Naive thymus-derived CD4-positive, alpha-beta T cell (primary cell): ENCODE results near the gene ALOXE3. TPM values are rescaled to one million over a fixed set of nuclear protein-coding genes. Genes with fewer than 3 reads are reported as not detected.
A peak's percentile ranks its signal among the peaks of the same experiment; 100 is the strongest.

ENCODE experiments used
- ATAC-seq: fragments of 150-1000 bp; cut with Tn5 transposase; 2 replicates; pipeline ENCODE4 v1.10.0; 2021; ENCODE audit warnings: mild to moderate bottlenecking, moderate library complexity
- CTCF ChIA-PET: fragments of 350-600 bp; sonication (Branson Sonifier 250); formaldehyde crosslinking; loops from one replicate; lab custom pipeline; 2021; ENCODE audit warnings: antibody characterized with exemption; lab: Charles Lee
- POLR2A ChIA-PET: fragments of 350-600 bp; sonication (Branson Sonifier 250); formaldehyde crosslinking; loops from one replicate; lab custom pipeline; 2021; ENCODE audit warnings: antibody characterized with exemption, inconsistent platforms; lab: Charles Lee
- DNase-seq, 9 donors: peaks; one replicate each; pipeline versions ENCODE4 v3.0.0 to v3.0.0-alpha.2; 2020 to 2022; ENCODE audit warnings: mixed read lengths in 1 of 9
- H3K27ac ChIP-seq: one replicate; pipeline ENCODE4 v1.7.0; 2013; ENCODE audit warnings: mild to moderate bottlenecking, low read depth, low read length, moderate library complexity
- H3K27me3 ChIP-seq, 2 donors: one replicate each; pipeline ENCODE4 v1.7.0; 2013; ENCODE audit warnings: low read length in 2 of 2, mild to moderate bottlenecking in 2 of 2, moderate library complexity in 2 of 2; ENCODE audit not compliant: control insufficient read depth in 2 of 2, insufficient read depth in 2 of 2
- H3K36me3 ChIP-seq, 3 experiments: 1 replicate in 2 of 3; 2 replicates in 1 of 3; pipeline ENCODE4 v1.7.0; 2013; ENCODE audit warnings: low read length in 3 of 3, mild to moderate bottlenecking in 3 of 3, moderate library complexity in 1 of 3; ENCODE audit not compliant: insufficient read depth in 3 of 3, control insufficient read depth in 2 of 3
- H3K4me1 ChIP-seq, 2 donors: one replicate each; pipeline ENCODE4 v1.7.0; 2013; ENCODE audit warnings: low read length in 2 of 2, mild to moderate bottlenecking in 2 of 2, moderate library complexity in 1 of 2; ENCODE audit not compliant: control insufficient read depth in 2 of 2, insufficient read depth in 2 of 2
- H3K4me3 ChIP-seq: 2 replicates; pipeline ENCODE4 v1.7.0; 2013; ENCODE audit warnings: mild to moderate bottlenecking, low read length
- H3K9me3 ChIP-seq, 3 experiments: 1 replicate in 2 of 3; 2 replicates in 1 of 3; pipeline ENCODE4 v1.7.0; 2013; ENCODE audit warnings: low read length in 3 of 3; ENCODE audit not compliant: control insufficient read depth in 2 of 3
- H3K27ac Mint-ChIP-seq, 9 donors: one replicate each; pipeline ENCODE4 v1.8.0; 2020 to 2022; ENCODE audit warnings: mixed read lengths in 9 of 9, mild to moderate bottlenecking in 8 of 9, moderate library complexity in 5 of 9, inconsistent platforms in 2 of 9
- H3K27me3 Mint-ChIP-seq, 5 donors: one replicate each; pipeline ENCODE4 v1.8.0; 2021 to 2022; ENCODE audit warnings: mixed read lengths in 5 of 5, mild to moderate bottlenecking in 1 of 5
- H3K36me3 Mint-ChIP-seq, 5 donors: one replicate each; pipeline ENCODE4 v1.8.0; 2020 to 2022; ENCODE audit warnings: mixed read lengths in 5 of 5, mild to moderate bottlenecking in 3 of 5, inconsistent platforms in 1 of 5
- H3K4me1 Mint-ChIP-seq, 7 donors: one replicate each; pipeline ENCODE4 v1.8.0; 2020 to 2022; ENCODE audit warnings: mixed read lengths in 7 of 7, mild to moderate bottlenecking in 3 of 7, inconsistent platforms in 1 of 7
- H3K4me3 Mint-ChIP-seq, 10 donors: one replicate each; pipeline ENCODE4 v1.8.0; 2020 to 2022; ENCODE audit warnings: mild to moderate bottlenecking in 10 of 10, mixed read lengths in 10 of 10, moderate library complexity in 6 of 10, inconsistent platforms in 2 of 10
- H3K9me3 Mint-ChIP-seq, 11 donors: one replicate each; pipeline ENCODE4 v1.8.0; 2020 to 2022; ENCODE audit warnings: mixed read lengths in 11 of 11, mild to moderate bottlenecking in 4 of 11, inconsistent platforms in 1 of 11, moderate library complexity in 1 of 11
- intact Hi-C, 2 donors: fragments of 100-400 bp; cut with micrococcal nuclease; formaldehyde crosslinking; loops; one replicate each; pipeline ENCODE4 v1.15.1; 2023
- polyA plus RNA-seq, 2 donors: library from polyadenylated mRNA; unstranded; fragments of 300-500 nt; fragmentation: Illumina TruSeq; gene quantifications; one replicate each; pipeline ENCODE4 v1.2.3, GENCODE V29; 2021
- total RNA-seq, 6 experiments: library from RNA in 5 of 6; stranded (reverse) in 5 of 6; gene quantifications; 1 replicate in 5 of 6; 2 replicates in 1 of 6; pipeline ENCODE4 v1.2.3 and lab custom pipeline; 2021 to 2026

ALOXE3 gene
- total and polyA plus RNA-seq, 7 experiments from 2014 or later = 0.11 to 1.6 (median 0.75) TPM; not detected in 1

GRCh38 chr17:8152112-8152775 lies 33.9 kb upstream of the ALOXE3 start, which contains the start of gene PER1:
Gene PER1 (minus strand): TSS chr17:8152404. CDS start chr17:8150706, 1,698 bp downstream.
- Histone ChIP-seq H3K36me3 (peaks cover 18 to 39% (median 28%) of the 10 kb centered on the region in 3 experiments), H3K27me3 (no peaks in the 10 kb centered on the region), H3K27ac (peak within 1 kb of the TSS; percentile 95), H3K9me3 (no peaks in the 10 kb centered on the region), H3K4me1 (peaks cover 56 to 59% of the 10 kb centered on the region in 2 donors), H3K4me3 (peak within 1 kb of the TSS; percentile 80)
- ChIA-PET POLR2A (interaction anchor here (0.9 to 14.5 kb wide), 5 partner anchors 9 to 94 kb away, joined by 3 to 820 read pairs (median 61); partner anchors contain the start of genes BORCS6, CTC1, PFAS and TMEM107), CTCF (interaction anchor here (0.5 kb wide), 1 partner anchor 62 kb away, joined by 3 read pairs; no protein-coding TSS in a partner anchor)
- DNase-seq (peak; percentile 65 to 92 (median 71)), ATAC-seq (peak; percentile 29)
- H3K27ac Mint-ChIP-seq = peak within 1 kb of the TSS in 2 of 9 donors; percentile 96 to 99
- H3K4me1 Mint-ChIP-seq = peaks cover 0 to 64% (median 45%) of the 10 kb centered on the region in 7 donors
- no peaks in the 10 kb centered on the region for H3K27me3 Mint-ChIP-seq
- intact Hi-C loops = loop anchor here (5.0 to 10.0 kb wide), 3 partner anchors 577 to 917 kb away; partner anchors contain the start of genes CD68 (in 1 of the 2), DVL2 (in 1 of the 2) and PHF23 (in 1 of the 2)
- peaks cover 0 to 18% (median 8%) of the 10 kb centered on the region in 5 donors for H3K36me3 Mint-ChIP-seq
- H3K9me3 Mint-ChIP-seq = peaks cover 0 to 16% (median 0%) of the 10 kb centered on the region in 11 donors
- H3K4me3 Mint-ChIP-seq = peak within 1 kb of the TSS in 5 of 10 donors; percentile 86 to 95 (median 92)

DNA sequence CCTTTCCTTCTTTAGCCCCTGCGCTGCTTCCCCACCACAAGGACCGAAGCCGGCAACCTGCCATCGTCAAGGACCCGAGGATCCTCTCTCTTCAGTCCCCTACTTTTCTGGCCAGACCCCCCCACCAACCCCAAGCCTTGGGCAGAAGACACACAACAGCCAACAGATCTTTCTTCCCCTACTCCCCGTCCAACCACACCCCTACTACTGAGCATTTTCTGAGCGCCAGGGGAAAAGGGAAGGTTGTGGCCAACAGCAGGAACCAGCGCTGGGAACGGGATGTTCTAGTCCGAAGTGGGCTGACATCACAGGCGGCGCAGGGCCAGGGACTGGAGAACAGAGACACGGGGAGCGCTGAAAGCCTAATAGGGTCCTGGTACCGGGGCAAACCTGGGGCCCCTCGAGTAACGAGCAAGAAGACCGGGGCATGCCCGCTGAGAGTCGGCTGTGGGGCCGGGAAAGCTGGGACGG lies 33.4 kb upstream of the ALOXE3 start:
- H3K36me3 Mint-ChIP-seq = peaks cover 0 to 22% (median 11%) of the 10 kb centered on the region in 5 donors
- H3K27me3 Mint-ChIP-seq = no peaks in the 10 kb centered on the region
- ChIA-PET CTCF (interaction anchor here (0.5 to 1.7 kb wide), 4 partner anchors 12 to 63 kb away, joined by 3 to 11 read pairs (median 3); no protein-coding TSS in a partner anchor), POLR2A (interaction anchor here (0.8 to 14.5 kb wide), 9 partner anchors 10 to 137 kb away, joined by 3 to 820 read pairs (median 4); partner anchors contain the start of genes BORCS6, CTC1, PFAS and RANGRF)
- peaks cover 50 to 53% of the 10 kb centered on the region in 2 donors for H3K4me1 ChIP-seq
- H3K4me3 ChIP-seq = peak overlapping the region; percentile 80
- H3K27me3 ChIP-seq = no peaks in the 10 kb centered on the region
- H3K4me3 Mint-ChIP-seq = peak overlapping the region in 5 of 10 donors; percentile 86 to 95 (median 92)
- peaks cover 0 to 17% (median 0%) of the 10 kb centered on the region in 11 donors for H3K9me3 Mint-ChIP-seq
- peak overlapping the region in 2 of 9 donors; percentile 96 to 99 for H3K27ac Mint-ChIP-seq
- H3K4me1 Mint-ChIP-seq = peaks cover 0 to 66% (median 45%) of the 10 kb centered on the region in 7 donors
- peaks cover 24 to 44% (median 34%) of the 10 kb centered on the region in 3 experiments for H3K36me3 ChIP-seq
- intact Hi-C loops = loop anchor here (1.0 to 10.0 kb wide), 6 partner anchors 12 to 917 kb away; partner anchors contain the start of genes CD68 (in 1 of the 2), DVL2 (in 1 of the 2) and PHF23 (in 1 of the 2)
- ATAC-seq = no peak
- DNase-seq = peak in 5 of 9 donors; percentile 53 to 62 (median 56)
- H3K9me3 ChIP-seq = no peaks in the 10 kb centered on the region
- H3K27ac ChIP-seq = peak overlapping the region; percentile 95

- ChIA-PET CTCF (interaction anchor here (1.0 to 1.7 kb wide), 3 partner anchors 11 to 36 kb away, joined by 3 to 11 read pairs (median 3); no protein-coding TSS in a partner anchor), POLR2A (interaction anchor here (0.6 to 14.5 kb wide), 13 partner anchors 12 to 304 kb away, joined by 3 to 820 read pairs (median 4); partner anchors contain the start of genes BORCS6, CTC1, PFAS and RANGRF)
- peak overlapping the region; percentile 95 for H3K27ac ChIP-seq
- H3K36me3 Mint-ChIP-seq = peaks cover 1 to 27% (median 13%) of the 10 kb centered on the region in 5 donors
- peak overlapping the region; percentile 80 for H3K4me3 ChIP-seq
- peak; percentile 67 for ATAC-seq
- intact Hi-C loops = loop anchor here (1.0 to 10.0 kb wide), 6 partner anchors 12 to 916 kb away; partner anchors contain the start of genes CD68 (in 1 of the 2), DVL2 (in 1 of the 2) and PHF23 (in 1 of the 2)
- peaks cover 50 to 53% of the 10 kb centered on the region in 2 donors for H3K4me1 ChIP-seq
- H3K27me3 Mint-ChIP-seq = no peaks in the 10 kb centered on the region
- peak; percentile 89 to 96 (median 93) for DNase-seq
- H3K36me3 ChIP-seq = peaks cover 29 to 49% (median 36%) of the 10 kb centered on the region in 3 experiments
- H3K27ac Mint-ChIP-seq = peak overlapping the region in 2 of 9 donors; percentile 96 to 99
- H3K27me3 ChIP-seq = no peaks in the 10 kb centered on the region
- H3K9me3 ChIP-seq = no peaks in the 10 kb centered on the region
- peaks cover 0 to 68% (median 45%) of the 10 kb centered on the region in 7 donors for H3K4me1 Mint-ChIP-seq
- peaks cover 0 to 22% (median 0%) of the 10 kb centered on the region in 11 donors for H3K9me3 Mint-ChIP-seq
- peak overlapping the region in 6 of 10 donors; percentile 64 to 95 (median 91) for H3K4me3 Mint-ChIP-seq
Measured at GRCh38 chr17:8151120-8151640, 32.9 kb upstream of the ALOXE3 start.

DNA sequence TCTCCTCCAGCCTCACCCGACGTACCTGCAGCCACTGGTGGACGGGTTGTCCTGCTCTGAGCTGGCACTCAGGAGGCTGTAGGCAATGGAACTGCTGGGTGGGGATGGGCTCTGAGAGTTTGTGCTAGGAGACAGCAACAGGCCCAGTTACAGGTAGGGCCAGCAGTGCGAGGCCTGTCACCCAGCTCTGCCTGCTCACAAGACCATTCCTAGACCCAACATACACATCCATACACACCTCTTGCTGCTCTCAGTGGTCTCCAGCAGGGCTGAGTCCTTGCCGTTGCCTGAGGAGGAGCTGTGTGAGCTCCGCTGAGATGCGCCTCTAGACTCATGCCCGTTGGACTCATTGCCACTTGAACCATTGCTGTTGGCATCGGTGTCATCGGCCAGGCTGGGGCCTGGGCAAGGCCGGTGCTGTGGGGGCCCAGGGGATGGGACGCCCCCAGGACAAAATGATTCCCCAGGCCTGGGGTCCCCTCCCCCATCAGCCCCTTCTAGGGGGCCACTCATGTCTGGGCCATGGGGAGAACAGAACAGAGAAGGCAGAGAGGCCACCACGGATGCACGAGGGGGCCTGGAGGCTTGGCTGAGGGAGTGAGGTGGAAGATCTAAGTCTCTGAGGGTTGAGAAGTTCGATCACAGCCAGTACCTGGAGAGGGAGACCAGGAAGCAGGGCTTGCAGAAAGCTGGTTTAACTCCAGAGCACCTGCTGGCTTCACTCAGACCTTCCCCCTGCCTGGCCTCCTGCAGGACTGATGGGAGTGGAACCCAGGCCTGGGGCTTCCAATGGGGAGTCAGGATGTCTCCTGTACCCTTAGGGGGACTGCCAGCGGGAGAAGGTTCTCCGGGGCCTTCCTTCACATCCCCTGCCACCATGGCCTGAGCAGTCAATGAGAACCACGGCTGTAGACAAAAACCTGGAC lies 32.1 kb upstream of the ALOXE3 start:
- H3K27ac Mint-ChIP-seq = peak overlapping the region in 3 of 9 donors; percentile 11 to 99 (median 96)
- H3K36me3 Mint-ChIP-seq = peaks cover 4 to 34% (median 16%) of the 10 kb centered on the region in 5 donors

More for the DNA sequence above, 32.1 kb upstream of the ALOXE3 start:
- Histone ChIP-seq H3K36me3 (peaks cover 30 to 52% (median 41%) of the 10 kb centered on the region in 3 experiments), H3K27me3 (no peaks in the 10 kb centered on the region), H3K9me3 (no peaks in the 10 kb centered on the region), H3K27ac (peak overlapping the region; percentile 95), H3K4me1 (peaks cover 44 to 52% of the 10 kb centered on the region in 2 donors), H3K4me3 (peak overlapping the region; percentile 40)
- POLR2A ChIA-PET = interaction anchor here (0.6 to 14.5 kb wide), 15 partner anchors 11 to 303 kb away, joined by 3 to 820 read pairs (median 4); partner anchors contain the start of genes BORCS6, CTC1, PFAS and RANGRF
- DNase-seq = no peak
- CTCF ChIA-PET = interaction anchor here (0.7 to 1.7 kb wide), 4 partner anchors 10 to 37 kb away, joined by 3 to 11 read pairs (median 3); no protein-coding TSS in a partner anchor
- H3K4me1 Mint-ChIP-seq = peaks cover 0 to 66% (median 44%) of the 10 kb centered on the region in 7 donors
- intact Hi-C loops = loop anchor here (1.0 to 10.0 kb wide), 6 partner anchors 11 to 916 kb away; partner anchors contain the start of genes CD68 (in 1 of the 2), DVL2 (in 1 of the 2) and PHF23 (in 1 of the 2)
- H3K27me3 Mint-ChIP-seq = no peaks in the 10 kb centered on the region
- peaks cover 0 to 25% (median 0%) of the 10 kb centered on the region in 11 donors for H3K9me3 Mint-ChIP-seq
- ATAC-seq = no peak
- peak overlapping the region in 6 of 10 donors; percentile 64 to 95 (median 91) for H3K4me3 Mint-ChIP-seq
